Natural killer cell (primary cell): ENCODE measurements around the gene L1TD1. TPM values are rescaled to one million over a fixed set of nuclear protein-coding genes. Genes with fewer than 3 reads are reported as not detected.

Experiments used
- ATAC-seq, 3 donors: fragments of 150-1000 bp in 2 of 3; fragments of 200-7000 bp in 1 of 3; cut with Tn5 transposase; 1 replicate in 1 of 3; 2 replicates in 2 of 3; pipeline ENCODE4 v1.10.0; 2021; ENCODE audit warnings: mild to moderate bottlenecking in 2 of 3, moderate library complexity in 2 of 3
- DNase-seq, 2 donors: peaks; one replicate each; pipeline versions ENCODE4 v3.0.0 to v3.0.0-alpha.2; 2013 to 2021; ENCODE audit warnings: mixed read lengths in 1 of 2
- H3K27ac ChIP-seq: one replicate; pipeline ENCODE4 v1.5.1; 2013; ENCODE audit warnings: mild to moderate bottlenecking, low read length
- H3K27me3 ChIP-seq: one replicate; pipeline ENCODE4 v1.6.1; 2013; ENCODE audit warnings: low read length; ENCODE audit not compliant: control insufficient read depth, insufficient read depth
- H3K36me3 ChIP-seq: one replicate; pipeline ENCODE4 v1.6.1; 2013; ENCODE audit warnings: low read length; ENCODE audit not compliant: control insufficient read depth, insufficient read depth
- H3K4me1 ChIP-seq: one replicate; pipeline ENCODE4 v1.6.1; 2013; ENCODE audit warnings: low read length; ENCODE audit not compliant: control insufficient read depth, insufficient read depth
- H3K4me3 ChIP-seq: one replicate; pipeline ENCODE4 v1.5.1; 2013; ENCODE audit warnings: low read length
- H3K9me3 ChIP-seq: one replicate; pipeline ENCODE4 v1.6.1; 2013; ENCODE audit warnings: low read length; ENCODE audit not compliant: control insufficient read depth, insufficient read depth
- H3K27ac Mint-ChIP-seq, 2 donors: one replicate each; pipeline ENCODE4 v1.8.0; 2022; ENCODE audit warnings: mild to moderate bottlenecking in 2 of 2, mixed read lengths in 2 of 2, moderate library complexity in 1 of 2
- H3K27me3 Mint-ChIP-seq, 2 donors: one replicate each; pipeline ENCODE4 v1.8.0; 2022; ENCODE audit warnings: low read depth in 2 of 2, mixed read lengths in 2 of 2
- H3K36me3 Mint-ChIP-seq: one replicate; pipeline ENCODE4 v1.8.0; 2022; ENCODE audit warnings: mixed read lengths
- H3K4me1 Mint-ChIP-seq, 2 donors: one replicate each; pipeline ENCODE4 v1.8.0; 2022; ENCODE audit warnings: mixed read lengths in 2 of 2
- H3K4me3 Mint-ChIP-seq: one replicate; pipeline ENCODE4 v1.8.0; 2022; ENCODE audit warnings: mild to moderate bottlenecking, moderate library complexity, mixed read lengths
- H3K9me3 Mint-ChIP-seq, 2 donors: one replicate each; pipeline ENCODE4 v1.8.0; 2022; ENCODE audit warnings: mixed read lengths in 2 of 2
- WGBS: methylation state at CpG from one replicate; pipeline ENCODE4 v1.1.7; 2013; ENCODE audit warnings: missing lambda C conversion rate; ENCODE audit not compliant: insufficient coverage; 5-methylcytosine and 5-hydroxymethylcytosine counted together
- intact Hi-C: fragments of 100-400 bp; cut with micrococcal nuclease; formaldehyde crosslinking; loops from one replicate; pipeline ENCODE4 v1.14.2; 2022
- total RNA-seq, 4 donors: library from RNA; stranded (reverse); fragments of 120-200 nt in 1 of 4; gene quantifications; one replicate each; pipeline versions ENCODE4 v1.2.3 to v1.2.4, GENCODE V29; 2013 to 2022
- TF ChIP-seq, protein P1 (sequence below): fragments of 200-600 bp; IDR thresholded peaks from one replicate; pipeline ENCODE4 v1.8.0; 2022; ENCODE audit warnings: antibody characterized with exemption

L1TD1 gene
- total RNA-seq, 3 donors from 2014 or later (not counting 1 experiment from before 2014, with no cell fraction given): 0.35 TPM; not detected in 2

DNA sequence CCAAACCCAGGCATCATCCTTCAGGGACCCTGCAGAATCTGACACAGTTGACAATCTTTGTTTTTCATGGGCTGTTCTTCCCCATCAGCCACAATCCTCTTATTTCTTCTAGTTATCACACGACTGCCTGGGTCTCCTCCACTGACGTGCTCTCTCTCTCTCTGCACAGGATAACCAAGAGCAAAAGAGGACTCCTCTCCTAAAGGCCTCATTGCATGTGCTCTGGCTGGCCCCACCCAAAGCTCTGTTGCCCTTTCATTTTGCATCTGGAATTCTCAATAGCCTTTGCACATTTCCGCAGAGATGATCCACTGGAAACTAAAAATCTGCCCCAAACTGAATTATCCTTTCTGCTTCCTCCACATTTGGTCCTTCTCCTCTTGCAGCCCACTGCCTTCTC lies 66.0 kb downstream of the L1TD1 start:
- no peaks in the 10 kb centered on the region for H3K36me3 ChIP-seq
- TF ChIP-seq, protein P1, sequence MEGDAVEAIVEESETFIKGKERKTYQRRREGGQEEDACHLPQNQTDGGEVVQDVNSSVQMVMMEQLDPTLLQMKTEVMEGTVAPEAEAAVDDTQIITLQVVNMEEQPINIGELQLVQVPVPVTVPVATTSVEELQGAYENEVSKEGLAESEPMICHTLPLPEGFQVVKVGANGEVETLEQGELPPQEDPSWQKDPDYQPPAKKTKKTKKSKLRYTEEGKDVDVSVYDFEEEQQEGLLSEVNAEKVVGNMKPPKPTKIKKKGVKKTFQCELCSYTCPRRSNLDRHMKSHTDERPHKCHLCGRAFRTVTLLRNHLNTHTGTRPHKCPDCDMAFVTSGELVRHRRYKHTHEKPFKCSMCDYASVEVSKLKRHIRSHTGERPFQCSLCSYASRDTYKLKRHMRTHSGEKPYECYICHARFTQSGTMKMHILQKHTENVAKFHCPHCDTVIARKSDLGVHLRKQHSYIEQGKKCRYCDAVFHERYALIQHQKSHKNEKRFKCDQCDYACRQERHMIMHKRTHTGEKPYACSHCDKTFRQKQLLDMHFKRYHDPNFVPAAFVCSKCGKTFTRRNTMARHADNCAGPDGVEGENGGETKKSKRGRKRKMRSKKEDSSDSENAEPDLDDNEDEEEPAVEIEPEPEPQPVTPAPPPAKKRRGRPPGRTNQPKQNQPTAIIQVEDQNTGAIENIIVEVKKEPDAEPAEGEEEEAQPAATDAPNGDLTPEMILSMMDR: no peak
- no peaks in the 10 kb centered on the region for H3K36me3 Mint-ChIP-seq
- no peaks in the 10 kb centered on the region for H3K9me3 ChIP-seq
- H3K27me3 ChIP-seq: no peaks in the 10 kb centered on the region
- no peak overlapping the region for H3K4me3 ChIP-seq
- H3K27me3 Mint-ChIP-seq: peaks cover 17 to 29% of the 10 kb centered on the region in 2 donors
- H3K27ac Mint-ChIP-seq: no peak overlapping the region
- no peak for ATAC-seq
- H3K4me3 Mint-ChIP-seq: no peak overlapping the region
- no peaks in the 10 kb centered on the region for H3K4me1 Mint-ChIP-seq
- WGBS: 88% methylated on average over 3 of the region's 3 CpGs
- H3K27ac ChIP-seq: no peak overlapping the region
- no peak for DNase-seq
- no peaks in the 10 kb centered on the region for H3K4me1 ChIP-seq
- H3K9me3 Mint-ChIP-seq: no peaks in the 10 kb centered on the region
- intact Hi-C loops: no loop called here

Other genes with a start within 250 kb of the L1TD1 start
- not detected for gene KANK4, start 124.6 kb downstream of the L1TD1 start, total RNA-seq
- gene USP1, start 242.2 kb downstream of the L1TD1 start, total RNA-seq: 10 to 100 TPM; 22.1 to 34.0 (median 26.8) TPM